Osteocyte (in vitro differentiated cells): Measurements from ENCODE around the gene SORBS1. TPM values are rescaled to one million over a fixed set of nuclear protein-coding genes. Genes with fewer than 3 reads are reported as not detected.

ENCODE experiments used
- DNase-seq: peaks from one replicate; pipeline ENCODE4 v3.0.0; 2021; ENCODE audit warnings: mixed read lengths; ENCODE audit not compliant: unreplicated experiment; ENCODE audit errors: extremely low spot score
- H3K27ac Mint-ChIP-seq: one replicate; pipeline ENCODE4 v1.8.0; 2021; ENCODE audit warnings: mild to moderate bottlenecking, mixed read lengths; ENCODE audit not compliant: unreplicated experiment
- H3K27me3 Mint-ChIP-seq: one replicate; pipeline ENCODE4 v1.8.0; 2021; ENCODE audit warnings: mixed read lengths; ENCODE audit not compliant: unreplicated experiment
- H3K36me3 Mint-ChIP-seq: one replicate; pipeline ENCODE4 v1.8.0; 2021; ENCODE audit warnings: mixed read lengths; ENCODE audit not compliant: unreplicated experiment
- H3K4me1 Mint-ChIP-seq: one replicate; pipeline ENCODE4 v1.8.0; 2021; ENCODE audit warnings: mixed read lengths; ENCODE audit not compliant: unreplicated experiment
- H3K4me3 Mint-ChIP-seq: one replicate; pipeline ENCODE4 v1.8.0; 2021; ENCODE audit warnings: mild to moderate bottlenecking, moderate library complexity, mixed read lengths; ENCODE audit not compliant: unreplicated experiment
- H3K9me3 Mint-ChIP-seq: one replicate; pipeline ENCODE4 v1.8.0; 2021; ENCODE audit warnings: mixed read lengths; ENCODE audit not compliant: unreplicated experiment
- CTCF ChIP-seq: fragments of 200-600 bp; sonication (generic); IDR thresholded peaks from 2 replicates; pipeline ENCODE4 v1.5.0; 2021; ENCODE audit warnings: antibody characterized with exemption, mild to moderate bottlenecking, moderate library complexity
- total RNA-seq: library from RNA; stranded (reverse); gene quantifications from 2 replicates; pipeline ENCODE4 v1.2.1, GENCODE V29; 2021

SORBS1 gene
- total RNA-seq, 1 donor from 2014 or later, result 1.7 TPM

GRCh38 chr10:95329296-95329695 lies 231.9 kb downstream of the SORBS1 start:
- Mint-ChIP-seq H3K4me1 (peaks cover 7% of the 10 kb centered on the region), H3K9me3 (no peaks in the 10 kb centered on the region), H3K36me3 (no peaks in the 10 kb centered on the region), H3K27ac (no peak overlapping the region), H3K27me3 (peaks cover 17% of the 10 kb centered on the region), H3K4me3 (no peak overlapping the region)
- DNase-seq, result no peak
- no peak for TF ChIP-seq CTCF

GRCh38 chr10:95328013-95328412 lies 233.2 kb downstream of the SORBS1 start:
- Mint-ChIP-seq H3K9me3 (no peaks in the 10 kb centered on the region), H3K27ac (no peak overlapping the region), H3K4me1 (peaks cover 2% of the 10 kb centered on the region), H3K36me3 (no peaks in the 10 kb centered on the region), H3K4me3 (no peak overlapping the region), H3K27me3 (peaks cover 21% of the 10 kb centered on the region)
- TF ChIP-seq CTCF, result no peak
- no peak for DNase-seq

GRCh38 chr10:95327367-95327766 lies 233.8 kb downstream of the SORBS1 start:
- no peaks in the 10 kb centered on the region for H3K9me3 Mint-ChIP-seq
- H3K27ac Mint-ChIP-seq, result no peak overlapping the region
- peaks cover 24% of the 10 kb centered on the region for H3K27me3 Mint-ChIP-seq
- no peaks in the 10 kb centered on the region for H3K36me3 Mint-ChIP-seq
- H3K4me3 Mint-ChIP-seq, result no peak overlapping the region
- no peak for DNase-seq
- no peak for TF ChIP-seq CTCF
- peaks cover 2% of the 10 kb centered on the region for H3K4me1 Mint-ChIP-seq

GRCh38 chr10:95326396-95326795 lies 234.8 kb downstream of the SORBS1 start:
- no peaks in the 10 kb centered on the region for H3K36me3 Mint-ChIP-seq
- no peak overlapping the region for H3K27ac Mint-ChIP-seq

DNA sequence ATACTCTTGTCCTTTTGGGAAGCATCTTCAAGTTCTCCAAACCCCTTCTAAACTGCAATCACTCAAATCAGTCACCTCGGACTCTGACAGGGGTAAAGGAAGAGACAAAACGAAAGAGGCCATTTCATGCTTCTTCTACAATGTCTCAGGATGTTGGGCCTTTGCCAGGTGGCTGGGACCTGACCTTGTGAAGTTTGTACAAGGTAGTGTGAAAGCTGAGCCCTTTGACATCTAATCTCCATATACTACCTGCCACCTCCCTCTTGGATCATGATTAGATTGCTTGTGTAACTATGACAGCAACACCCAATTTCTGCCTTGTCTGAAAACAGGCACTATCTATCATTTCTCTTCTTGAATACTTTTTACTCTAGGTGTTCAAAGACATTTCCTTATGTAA lies 235.3 kb downstream of the SORBS1 start:
- Mint-ChIP-seq H3K36me3 (no peaks in the 10 kb centered on the region), H3K9me3 (no peaks in the 10 kb centered on the region), H3K27ac (no peak overlapping the region), H3K4me3 (no peak overlapping the region), H3K27me3 (peaks cover 24% of the 10 kb centered on the region), H3K4me1 (peaks cover 2% of the 10 kb centered on the region)
- no peak for DNase-seq
- TF ChIP-seq CTCF, result no peak

More at GRCh38 chr10:95326396-95326795, 234.8 kb downstream of the SORBS1 start:
- no peak for DNase-seq
- H3K4me3 Mint-ChIP-seq, result no peak overlapping the region
- peaks cover 24% of the 10 kb centered on the region for H3K27me3 Mint-ChIP-seq
- no peaks in the 10 kb centered on the region for H3K9me3 Mint-ChIP-seq
- H3K4me1 Mint-ChIP-seq, result peaks cover 2% of the 10 kb centered on the region
- TF ChIP-seq CTCF, result no peak
